Natural killer cell (primary cell): Measurements from ENCODE around the gene SLC25A23. TPM values are rescaled to one million over a fixed set of nuclear protein-coding genes. Genes with fewer than 3 reads are reported as not detected.

Experiments used
- ATAC-seq, 3 donors: fragments of 150-1000 bp in 2 of 3; fragments of 200-7000 bp in 1 of 3; cut with Tn5 transposase; 1 replicate in 1 of 3; 2 replicates in 2 of 3; pipeline ENCODE4 v1.10.0; 2021; ENCODE audit warnings: mild to moderate bottlenecking in 2 of 3, moderate library complexity in 2 of 3
- DNase-seq, 2 donors: peaks; one replicate each; pipeline versions ENCODE4 v3.0.0 to v3.0.0-alpha.2; 2013 to 2021; ENCODE audit warnings: mixed read lengths in 1 of 2
- H3K27ac ChIP-seq: one replicate; pipeline ENCODE4 v1.5.1; 2013; ENCODE audit warnings: mild to moderate bottlenecking, low read length
- H3K27me3 ChIP-seq: one replicate; pipeline ENCODE4 v1.6.1; 2013; ENCODE audit warnings: low read length; ENCODE audit not compliant: control insufficient read depth, insufficient read depth
- H3K36me3 ChIP-seq: one replicate; pipeline ENCODE4 v1.6.1; 2013; ENCODE audit warnings: low read length; ENCODE audit not compliant: control insufficient read depth, insufficient read depth
- H3K4me1 ChIP-seq: one replicate; pipeline ENCODE4 v1.6.1; 2013; ENCODE audit warnings: low read length; ENCODE audit not compliant: control insufficient read depth, insufficient read depth
- H3K4me3 ChIP-seq: one replicate; pipeline ENCODE4 v1.5.1; 2013; ENCODE audit warnings: low read length
- H3K9me3 ChIP-seq: one replicate; pipeline ENCODE4 v1.6.1; 2013; ENCODE audit warnings: low read length; ENCODE audit not compliant: control insufficient read depth, insufficient read depth
- H3K27ac Mint-ChIP-seq, 2 donors: one replicate each; pipeline ENCODE4 v1.8.0; 2022; ENCODE audit warnings: mild to moderate bottlenecking in 2 of 2, mixed read lengths in 2 of 2, moderate library complexity in 1 of 2
- H3K27me3 Mint-ChIP-seq, 2 donors: one replicate each; pipeline ENCODE4 v1.8.0; 2022; ENCODE audit warnings: low read depth in 2 of 2, mixed read lengths in 2 of 2
- H3K36me3 Mint-ChIP-seq: one replicate; pipeline ENCODE4 v1.8.0; 2022; ENCODE audit warnings: mixed read lengths
- H3K4me1 Mint-ChIP-seq, 2 donors: one replicate each; pipeline ENCODE4 v1.8.0; 2022; ENCODE audit warnings: mixed read lengths in 2 of 2
- H3K4me3 Mint-ChIP-seq: one replicate; pipeline ENCODE4 v1.8.0; 2022; ENCODE audit warnings: mild to moderate bottlenecking, moderate library complexity, mixed read lengths
- H3K9me3 Mint-ChIP-seq, 2 donors: one replicate each; pipeline ENCODE4 v1.8.0; 2022; ENCODE audit warnings: mixed read lengths in 2 of 2
- CTCF ChIP-seq: fragments of 200-600 bp; IDR thresholded peaks from one replicate; pipeline ENCODE4 v1.8.0; 2022; ENCODE audit warnings: antibody characterized with exemption
- WGBS: methylation state at CpG from one replicate; pipeline ENCODE4 v1.1.7; 2013; ENCODE audit warnings: missing lambda C conversion rate; ENCODE audit not compliant: insufficient coverage; 5-methylcytosine and 5-hydroxymethylcytosine counted together
- intact Hi-C: fragments of 100-400 bp; cut with micrococcal nuclease; formaldehyde crosslinking; loops from one replicate; pipeline ENCODE4 v1.14.2; 2022
- total RNA-seq, 4 donors: library from RNA; stranded (reverse); fragments of 120-200 nt in 1 of 4; gene quantifications; one replicate each; pipeline versions ENCODE4 v1.2.3 to v1.2.4, GENCODE V29; 2013 to 2022

SLC25A23 gene
- total RNA-seq, 3 donors from 2014 or later (not counting 1 experiment from before 2014, with no cell fraction given): 7.8 to 10.5 (median 8.7) TPM

- no peaks in the 10 kb centered on the region for H3K27me3 ChIP-seq
- Mint-ChIP-seq H3K4me3 (no peak overlapping the region), H3K36me3 (no peaks in the 10 kb centered on the region), H3K4me1 (no peaks in the 10 kb centered on the region), H3K9me3 (no peaks in the 10 kb centered on the region), H3K27ac (no peak overlapping the region), H3K27me3 (no peaks in the 10 kb centered on the region)
- 96% methylated on average over 13 of the region's 13 CpGs for WGBS
- no peak overlapping the region for H3K4me3 ChIP-seq
- TF ChIP-seq CTCF: no peak
- intact Hi-C loops: no loop called here
- DNase-seq (no peak), ATAC-seq (no peak)
- no peaks in the 10 kb centered on the region for H3K9me3 ChIP-seq
- H3K36me3 ChIP-seq: no peaks in the 10 kb centered on the region
- no peak overlapping the region for H3K27ac ChIP-seq
- no peaks in the 10 kb centered on the region for H3K4me1 ChIP-seq
These were observed 15.6 kb downstream of the SLC25A23 start for GRCh38 chr19:6443986-6444385.

- H3K36me3 Mint-ChIP-seq: no peaks in the 10 kb centered on the region
- no peak overlapping the region for H3K4me3 Mint-ChIP-seq
- H3K27me3 ChIP-seq: no peaks in the 10 kb centered on the region
- no peaks in the 10 kb centered on the region for H3K27me3 Mint-ChIP-seq
- no peaks in the 10 kb centered on the region for H3K9me3 ChIP-seq
- no peaks in the 10 kb centered on the region for H3K4me1 Mint-ChIP-seq
- no peaks in the 10 kb centered on the region for H3K4me1 ChIP-seq
- no peak overlapping the region for H3K27ac ChIP-seq
- no peak overlapping the region for H3K4me3 ChIP-seq
- DNase-seq: no peak
- WGBS: 89% methylated on average over 11 of the region's 13 CpGs
- H3K27ac Mint-ChIP-seq: no peak overlapping the region
- no peak for ATAC-seq
- no peaks in the 10 kb centered on the region for H3K36me3 ChIP-seq
- no peak for TF ChIP-seq CTCF
- intact Hi-C loops: no loop called here
- H3K9me3 Mint-ChIP-seq: no peaks in the 10 kb centered on the region
These were observed 17.4 kb downstream of the SLC25A23 start for GRCh38 chr19:6442087-6442688.

GRCh38 chr19:6440905-6441304 is 18.7 kb downstream of the SLC25A23 start:
- ATAC-seq: no peak
- no peak overlapping the region for H3K4me3 Mint-ChIP-seq
- Histone ChIP-seq H3K36me3 (no peaks in the 10 kb centered on the region), H3K4me1 (no peaks in the 10 kb centered on the region), H3K27ac (no peak overlapping the region), H3K27me3 (no peaks in the 10 kb centered on the region), H3K9me3 (no peaks in the 10 kb centered on the region), H3K4me3 (no peak overlapping the region)
- 89% methylated on average over 3 of the region's 3 CpGs for whole genome bisulfite sequencing
- no peak overlapping the region for H3K27ac Mint-ChIP-seq
- H3K27me3 Mint-ChIP-seq: no peaks in the 10 kb centered on the region
- no peaks in the 10 kb centered on the region for H3K9me3 Mint-ChIP-seq
- H3K4me1 Mint-ChIP-seq: no peaks in the 10 kb centered on the region
- no peaks in the 10 kb centered on the region for H3K36me3 Mint-ChIP-seq
- intact Hi-C loops: no loop called here
- no peak for TF ChIP-seq CTCF
- no peak for DNase-seq

GRCh38 chr19:6439743-6440142 is 19.8 kb downstream of the SLC25A23 start:
- H3K4me1 ChIP-seq: no peaks in the 10 kb centered on the region
- Mint-ChIP-seq H3K4me3 (no peak overlapping the region), H3K27me3 (no peaks in the 10 kb centered on the region), H3K9me3 (no peaks in the 10 kb centered on the region), H3K36me3 (no peaks in the 10 kb centered on the region), H3K4me1 (no peaks in the 10 kb centered on the region), H3K27ac (no peak overlapping the region)
- intact Hi-C loops: no loop called here
- TF ChIP-seq CTCF: no peak
- no peak overlapping the region for H3K27ac ChIP-seq
- H3K27me3 ChIP-seq: no peaks in the 10 kb centered on the region
- no peaks in the 10 kb centered on the region for H3K36me3 ChIP-seq
- WGBS: no CpG with 5 or more reads among the region's 4 CpGs
- DNase-seq (no peak), ATAC-seq (no peak)
- no peaks in the 10 kb centered on the region for H3K9me3 ChIP-seq
- no peak overlapping the region for H3K4me3 ChIP-seq
